GM18526 (cell line): ENCODE measurements around the gene EIF2D.

Source experiments
- POLR2A ChIP-seq: IDR thresholded peaks from 3 replicates; pipeline ENCODE4 v1.6.1; 2011; ENCODE audit not compliant: insufficient read length; ENCODE audit errors: extremely low read depth

EIF2D gene

DNA sequence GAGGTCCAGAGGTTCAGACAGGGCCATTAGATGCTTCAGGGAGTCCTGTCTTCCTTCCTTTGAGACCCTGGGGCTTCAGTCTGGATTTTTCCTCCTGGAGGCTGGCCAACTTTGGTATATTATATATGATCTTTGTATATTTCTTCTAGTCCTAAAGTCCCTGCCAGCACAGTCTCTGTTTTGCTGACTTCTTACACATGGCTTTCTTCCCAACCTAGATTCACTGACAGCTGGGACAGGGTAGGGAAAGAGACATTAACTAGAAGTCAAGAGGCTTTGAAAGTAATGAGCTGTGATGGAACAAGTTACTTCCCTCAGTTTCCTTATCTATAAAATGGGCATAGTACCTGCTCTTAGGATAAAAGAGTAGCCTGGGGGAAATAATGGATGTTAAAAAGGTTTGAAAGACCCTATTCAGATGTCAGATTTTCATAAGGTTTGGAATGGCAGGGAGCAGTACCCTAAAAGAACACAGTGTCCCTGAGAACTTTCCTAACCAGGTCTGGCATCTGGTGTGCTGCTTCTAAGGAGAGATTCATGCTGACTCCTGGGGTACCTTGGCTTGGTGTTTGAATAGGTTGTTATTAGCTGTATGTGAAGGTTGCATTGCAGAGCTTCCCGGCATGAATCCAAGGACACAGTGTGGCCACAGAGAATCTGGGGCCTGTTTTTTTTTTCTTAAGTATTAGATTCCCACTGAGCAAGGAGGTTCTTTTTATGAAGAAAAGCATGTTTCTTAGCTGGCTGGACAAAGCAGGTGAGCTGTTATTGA, 57.4 kb downstream of the EIF2D start:
- TF ChIP-seq POLR2A, result no peak

GRCh38 chr1:206554211-206554610, 58.1 kb downstream of the EIF2D start:
- TF ChIP-seq POLR2A, result no peak

- TF ChIP-seq POLR2A, result no peak
Measured at GRCh38 chr1:206551986-206552326, 60.3 kb downstream of the EIF2D start.

DNA sequence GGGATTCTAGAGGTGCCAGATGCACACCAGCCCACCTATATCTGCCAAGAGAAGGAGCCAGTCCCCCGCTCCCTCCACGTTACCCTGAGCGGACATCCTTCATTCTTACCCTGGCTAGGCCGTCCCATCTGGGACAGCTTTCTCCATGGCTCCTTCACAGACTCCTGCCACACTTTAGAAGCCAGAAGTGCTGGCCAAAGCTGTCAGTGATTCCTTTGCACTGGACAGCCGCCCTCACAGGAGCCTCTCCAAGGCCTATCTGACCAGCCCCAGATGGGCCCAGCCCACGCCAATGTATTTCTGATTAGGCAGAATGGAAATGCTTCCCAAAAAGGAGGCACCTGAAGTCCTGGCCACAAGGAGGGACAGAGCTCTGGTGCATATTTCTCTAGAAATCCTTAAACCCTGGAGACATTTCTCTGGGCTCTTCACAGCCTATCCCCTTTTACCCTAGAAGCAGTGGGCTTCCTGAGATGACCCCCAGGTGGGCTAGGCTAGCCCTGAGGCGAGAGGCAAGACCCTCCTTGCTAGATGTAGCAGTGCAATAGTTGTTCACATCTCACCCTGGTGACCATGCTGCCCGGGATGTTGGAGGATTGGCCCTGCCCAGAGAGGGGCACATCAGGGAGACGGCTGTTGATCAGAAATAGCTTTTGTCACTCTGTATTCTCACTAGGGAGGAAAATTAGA, 60.8 kb downstream of the EIF2D start:
- TF ChIP-seq POLR2A, result no peak

DNA sequence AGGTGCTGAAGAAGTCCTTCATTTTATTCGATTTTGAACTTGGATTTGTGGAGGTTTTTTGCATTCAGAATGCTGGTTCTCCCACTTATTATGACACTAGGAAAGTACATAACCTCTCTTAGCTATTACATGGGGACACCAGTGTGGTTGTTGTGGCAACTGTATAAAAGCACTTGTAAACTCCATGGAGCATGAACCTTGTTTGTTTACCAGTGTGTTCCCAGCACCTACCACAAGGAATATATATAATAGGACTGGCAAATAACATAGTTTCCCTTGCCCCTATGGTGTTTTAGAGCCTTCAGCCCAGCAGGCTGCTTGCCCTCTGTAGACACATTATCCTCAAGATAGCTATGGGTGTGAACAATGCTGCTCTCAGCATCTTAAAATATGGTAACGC, 61.8 kb downstream of the EIF2D start:
- TF ChIP-seq POLR2A, result no peak

DNA sequence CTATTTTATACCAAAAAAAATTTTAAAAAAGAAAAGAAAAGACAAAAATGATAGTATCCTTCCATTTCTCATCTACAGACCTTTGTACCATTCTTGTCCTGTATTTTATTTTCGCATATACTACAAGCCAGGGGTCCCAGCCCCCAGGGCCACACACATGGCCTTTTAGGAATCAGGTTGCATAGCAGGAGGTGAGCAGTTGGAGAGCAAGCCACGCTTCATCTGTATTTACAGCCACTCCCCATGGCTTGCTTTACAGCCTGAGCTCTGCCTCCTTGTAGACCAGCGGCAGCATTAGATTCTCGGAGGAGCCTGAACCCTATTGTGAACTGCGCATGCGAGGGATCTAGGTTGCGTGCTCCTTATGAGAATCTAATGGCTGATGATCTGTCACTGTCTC, 65.2 kb downstream of the EIF2D start:
- no peak for TF ChIP-seq POLR2A

GRCh38 chr1:206545351-206545750, 66.9 kb downstream of the EIF2D start:
- no peak for TF ChIP-seq POLR2A

GRCh38 chr1:206544562-206545257, 67.6 kb downstream of the EIF2D start:
- no peak for TF ChIP-seq POLR2A
